ENCODE measurements around the gene CHST1. TPM values are rescaled to one million over a fixed set of nuclear protein-coding genes. Genes with fewer than 3 reads are reported as not detected.
A peak's percentile ranks its signal among the peaks of the same experiment; 100 is the strongest.

Gene CHST1
- total and polyA plus RNA-seq, 2 donors (not counting 3 experiments of a cell fraction or from before 2014, with no cell fraction given), result 12.6 to 40.5 TPM

DNA sequence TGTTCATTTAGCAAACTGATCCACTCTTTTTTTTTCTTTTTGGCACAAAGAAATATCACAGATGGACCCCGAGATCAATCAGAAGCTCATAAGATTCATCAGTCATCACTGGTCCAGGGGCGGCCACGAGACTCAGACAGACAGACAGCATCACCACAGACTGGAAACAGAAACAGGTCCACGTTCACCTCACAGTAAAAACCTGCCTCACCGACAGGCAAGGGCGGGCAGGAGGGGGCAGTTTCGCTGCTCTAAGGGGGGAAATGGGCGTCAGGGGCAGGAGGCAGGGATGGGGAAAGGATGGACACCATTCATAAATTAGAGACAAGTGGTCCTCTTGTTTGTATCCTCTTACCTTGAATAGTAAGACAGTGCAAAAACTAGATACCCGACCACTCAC is 16.5 kb downstream of the CHST1 start:
- no peaks in the 10 kb centered on the region for H4K20me1 ChIP-seq (replicated peaks; ENCODE audit: control insufficient read depth, extremely low read depth, insufficient read depth, low read length)
- CTCF ChIA-PET, result no interaction called here
- H3K9me3 ChIP-seq (replicated peaks; ENCODE audit: control insufficient read depth, insufficient read depth, low read length), result no peaks in the 10 kb centered on the region
- H3K4me1 ChIP-seq (ENCODE audit: control insufficient read depth, extremely low read depth, insufficient read depth, low read length), result peaks cover 26% of the 10 kb centered on the region
- H3K27me3 ChIP-seq (ENCODE audit: control insufficient read depth in 2 of 2, insufficient read depth in 2 of 2, low read length in 2 of 2), result no peaks in the 10 kb centered on the region
- no peaks in the 10 kb centered on the region for H3K79me2 ChIP-seq (ENCODE audit: control insufficient read depth, insufficient read depth, low read length)
- intact Hi-C loops (cut with micrococcal nuclease), result no loop called here
- TF ChIP-seq, protein P1, sequence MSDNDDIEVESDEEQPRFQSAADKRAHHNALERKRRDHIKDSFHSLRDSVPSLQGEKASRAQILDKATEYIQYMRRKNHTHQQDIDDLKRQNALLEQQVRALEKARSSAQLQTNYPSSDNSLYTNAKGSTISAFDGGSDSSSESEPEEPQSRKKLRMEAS (IDR thresholded peaks at IDR 0.05; ENCODE audit: insufficient read depth, insufficient read length), result no peak
- no peak for TF ChIP-seq EZH2 (IDR thresholded peaks at IDR 0.05; ENCODE audit: borderline replicate concordance, low read depth, low read length, severe bottlenecking)
- TF ChIP-seq GATA2 (IDR thresholded peaks at IDR 0.05; ENCODE audit: insufficient read depth, insufficient read length, low read depth, low read length), result no peak
- TSS peak; percentile 36 for BruUV-seq (replicated peaks)
- H3K36me3 ChIP-seq (ENCODE audit: control insufficient read depth in 2 of 2, extremely low read depth in 1 of 2, insufficient read depth in 2 of 2, low read length in 2 of 2), result no peaks in the 10 kb centered on the region
- no peak overlapping the region for H2AFZ ChIP-seq (ENCODE audit: low read depth, low read length)
- no peak overlapping the region for H3K4me2 ChIP-seq (ENCODE audit: insufficient read depth, low read length)
- DNase-seq (ENCODE audit: low read depth, low spot score) (no peak), FAIRE-seq (no peak)
- no peaks in the 10 kb centered on the region for H3K9me1 ChIP-seq (replicated peaks; ENCODE audit: control insufficient read depth, extremely low read depth, insufficient read depth, low read length)
- no peak overlapping the region for H3K9ac ChIP-seq (replicated peaks; ENCODE audit: extremely low read depth, insufficient read depth, low read length)
- H3K4me3 ChIP-seq (replicated peaks in 1 of 3; ENCODE audit: insufficient read depth in 1 of 3, low read depth in 1 of 3, low read length in 3 of 3), result no peak overlapping the region
- POLR2A ChIA-PET, result no interaction called here
- dilution Hi-C loops (cut with MboI; ENCODE audit: extremely low pct_ligation_motif_present, low sequenced_read_pairs), result no loop called here
- no peak overlapping the region for H3K27ac ChIP-seq (ENCODE audit: insufficient read depth, low read depth, low read length)

DNA sequence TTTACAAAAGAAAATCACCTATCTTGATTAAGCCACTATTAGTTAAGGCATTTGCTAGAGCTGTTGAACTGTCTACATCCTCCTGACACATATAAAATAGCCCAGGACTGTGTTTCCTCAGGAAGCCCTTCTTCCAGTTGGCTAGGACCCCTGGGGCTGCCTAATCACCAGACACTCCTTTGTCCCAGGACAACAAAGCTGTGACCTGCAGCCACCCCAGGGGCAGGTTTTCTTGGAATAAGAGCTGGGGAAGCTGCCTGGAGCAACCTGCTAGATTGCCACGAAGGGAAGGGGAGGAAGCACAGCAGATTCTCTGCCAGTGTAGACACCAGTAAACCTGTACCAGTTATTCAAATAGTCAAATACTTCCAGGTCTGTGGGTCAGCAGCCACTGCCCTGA is 17.6 kb downstream of the CHST1 start:
- Histone ChIP-seq H2AFZ (ENCODE audit: low read depth, low read length) (no peak overlapping the region), H3K9me1 (replicated peaks; ENCODE audit: control insufficient read depth, extremely low read depth, insufficient read depth, low read length) (no peaks in the 10 kb centered on the region), H3K27me3 (ENCODE audit: control insufficient read depth in 2 of 2, insufficient read depth in 2 of 2, low read length in 2 of 2) (no peaks in the 10 kb centered on the region), H3K27ac (ENCODE audit: insufficient read depth, low read depth, low read length) (no peak overlapping the region), H3K36me3 (ENCODE audit: control insufficient read depth in 2 of 2, extremely low read depth in 1 of 2, insufficient read depth in 2 of 2, low read length in 2 of 2) (no peaks in the 10 kb centered on the region), H4K20me1 (replicated peaks; ENCODE audit: control insufficient read depth, extremely low read depth, insufficient read depth, low read length) (no peaks in the 10 kb centered on the region), H3K4me1 (ENCODE audit: control insufficient read depth, extremely low read depth, insufficient read depth, low read length) (peaks cover 37% of the 10 kb centered on the region), H3K4me2 (ENCODE audit: insufficient read depth, low read length) (no peak overlapping the region), H3K9me3 (replicated peaks; ENCODE audit: control insufficient read depth, insufficient read depth, low read length) (no peaks in the 10 kb centered on the region), H3K79me2 (ENCODE audit: control insufficient read depth, insufficient read depth, low read length) (no peaks in the 10 kb centered on the region), H3K9ac (replicated peaks; ENCODE audit: extremely low read depth, insufficient read depth, low read length) (no peak overlapping the region), H3K4me3 (replicated peaks in 1 of 3; ENCODE audit: insufficient read depth in 1 of 3, low read depth in 1 of 3, low read length in 3 of 3) (no peak overlapping the region)
- no TSS peak for BruUV-seq (replicated peaks)
- DNase-seq (ENCODE audit: low read depth, low spot score) (no peak), FAIRE-seq (no peak)
- POLR2A ChIA-PET, result no interaction called here
- TF ChIP-seq, protein P1 (IDR thresholded peaks at IDR 0.05; ENCODE audit: insufficient read depth, insufficient read length), result no peak
- TF ChIP-seq, protein P2, sequence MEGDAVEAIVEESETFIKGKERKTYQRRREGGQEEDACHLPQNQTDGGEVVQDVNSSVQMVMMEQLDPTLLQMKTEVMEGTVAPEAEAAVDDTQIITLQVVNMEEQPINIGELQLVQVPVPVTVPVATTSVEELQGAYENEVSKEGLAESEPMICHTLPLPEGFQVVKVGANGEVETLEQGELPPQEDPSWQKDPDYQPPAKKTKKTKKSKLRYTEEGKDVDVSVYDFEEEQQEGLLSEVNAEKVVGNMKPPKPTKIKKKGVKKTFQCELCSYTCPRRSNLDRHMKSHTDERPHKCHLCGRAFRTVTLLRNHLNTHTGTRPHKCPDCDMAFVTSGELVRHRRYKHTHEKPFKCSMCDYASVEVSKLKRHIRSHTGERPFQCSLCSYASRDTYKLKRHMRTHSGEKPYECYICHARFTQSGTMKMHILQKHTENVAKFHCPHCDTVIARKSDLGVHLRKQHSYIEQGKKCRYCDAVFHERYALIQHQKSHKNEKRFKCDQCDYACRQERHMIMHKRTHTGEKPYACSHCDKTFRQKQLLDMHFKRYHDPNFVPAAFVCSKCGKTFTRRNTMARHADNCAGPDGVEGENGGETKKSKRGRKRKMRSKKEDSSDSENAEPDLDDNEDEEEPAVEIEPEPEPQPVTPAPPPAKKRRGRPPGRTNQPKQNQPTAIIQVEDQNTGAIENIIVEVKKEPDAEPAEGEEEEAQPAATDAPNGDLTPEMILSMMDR (IDR thresholded peaks at IDR 0.05; ENCODE audit: extremely low read depth in 1 of 2, insufficient read depth in 1 of 2, low read depth in 1 of 2, low read length in 2 of 2), result no peak
- TF ChIP-seq JUN (IDR thresholded peaks at IDR 0.05; ENCODE audit: borderline replicate concordance, insufficient read depth, insufficient read length, low read depth) (no peak), GATA2 (IDR thresholded peaks at IDR 0.05; ENCODE audit: insufficient read depth, insufficient read length, low read depth, low read length) (no peak), MYC (IDR thresholded peaks at IDR 0.05; ENCODE audit: low read depth, low read length) (no peak), FOS (IDR thresholded peaks at IDR 0.05; ENCODE audit: borderline replicate concordance, insufficient read depth, low read length) (no peak), EZH2 (IDR thresholded peaks at IDR 0.05; ENCODE audit: borderline replicate concordance, low read depth, low read length, severe bottlenecking) (no peak), POLR2AphosphoS5 (IDR thresholded peaks at IDR 0.05; ENCODE audit: insufficient read depth, low read depth, low read length) (no peak), POLR2A (IDR thresholded peaks at IDR 0.05; ENCODE audit: low read depth, low read length) (no peak)
- intact Hi-C loops (cut with micrococcal nuclease) (loop anchor here (1.0 kb wide), 1 partner anchor 11 kb away; no protein-coding TSS in a partner anchor), dilution Hi-C loops (cut with MboI; ENCODE audit: extremely low pct_ligation_motif_present, low sequenced_read_pairs) (no loop called here)
- CTCF ChIA-PET, result interaction anchor here (2.3 to 4.4 kb wide), 2 partner anchors 8 to 124 kb away, joined by 7 to 65 read pairs; no protein-coding TSS in a partner anchor

Measured in endothelial cell of umbilical vein (primary cell).